ENCODE results near the gene SESTD1. TPM values are rescaled to one million over a fixed set of nuclear protein-coding genes. Genes with fewer than 3 reads are reported as not detected.

SESTD1 gene
- total RNA-seq, 1 experiment from 2014 or later: 26.6 TPM

- TF ChIP-seq RAD21 (IDR thresholded peaks at IDR 0.05; ENCODE audit: low read depth): no peak
- TF ChIP-seq POLR2AphosphoS5 (IDR thresholded peaks at IDR 0.05; ENCODE audit: low read depth, low read length): no peak
- no peak for TF ChIP-seq EZH2 (IDR thresholded peaks at IDR 0.05)
- no peak for TF ChIP-seq JUND (IDR thresholded peaks at IDR 0.05)
- no peak for TF ChIP-seq ZNF274 (IDR thresholded peaks at IDR 0.05; ENCODE audit: low read depth, low read length)
- no peak for TF ChIP-seq EGR1 (IDR thresholded peaks at IDR 0.05; ENCODE audit: low read depth)
- TF ChIP-seq MAX (IDR thresholded peaks at IDR 0.05): no peak
Observed at GRCh38 chr2:179177694-179178093, 86.9 kb downstream of the SESTD1 start (continued).

DNA sequence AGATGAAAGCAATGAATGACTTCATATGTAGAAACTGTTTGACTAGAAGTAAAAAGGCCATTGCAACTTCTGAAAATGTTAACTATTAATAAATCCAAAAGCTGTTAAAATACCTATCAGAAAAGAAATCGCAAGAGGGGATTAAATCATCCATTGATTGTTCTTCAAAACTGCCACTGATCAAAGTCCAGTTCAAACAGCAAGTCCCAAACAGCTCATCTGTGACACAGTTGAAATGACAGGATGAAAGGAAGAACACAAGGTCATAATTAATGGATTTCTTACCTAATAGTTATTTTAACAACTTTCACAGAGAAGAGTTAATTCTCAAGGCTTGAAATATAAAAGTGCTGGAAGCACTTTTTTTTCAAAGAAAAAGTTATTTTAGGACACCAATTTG, 90.4 kb downstream of the SESTD1 start:
- H3K4me2 ChIP-seq (ENCODE audit: low read length): no peak overlapping the region
- H3K9ac ChIP-seq (ENCODE audit: low read length): no peak overlapping the region
- H3K4me3 ChIP-seq (replicated peaks in 1 of 2; ENCODE audit: low read depth in 1 of 2, low read length in 2 of 2): no peak overlapping the region
- ChIA-PET RAD21 (ENCODE audit: low non-redundant PET in 1 of 2, low total read pairs in 2 of 2, uncharacterized antibody in 2 of 2, unreplicated experiment in 2 of 2) (no interaction called here), POLR2A (no interaction called here), CTCF (interaction anchor here (2.0 kb wide), 1 partner anchor 45 kb away, joined by 5 read pairs; no protein-coding TSS in a partner anchor)
- H3K9me3 ChIP-seq (ENCODE audit: control insufficient read depth in 1 of 2, insufficient read depth in 1 of 2, low read depth in 1 of 2, low read length in 2 of 2): no peaks in the 10 kb centered on the region
- H3K4me1 ChIP-seq (ENCODE audit: control insufficient read depth in 1 of 2, insufficient read depth in 2 of 2, low read length in 2 of 2): no peaks in the 10 kb centered on the region
- no peak overlapping the region for H3K27ac ChIP-seq (ENCODE audit: low read depth, low read length)
- DNase-seq (ENCODE audit: low read depth, low spot score) (no peak), ATAC-seq (no peak)
- H2AFZ ChIP-seq (ENCODE audit: low read depth, low read length, poor library complexity, severe bottlenecking): no peak overlapping the region
- no peaks in the 10 kb centered on the region for H3K79me2 ChIP-seq (ENCODE audit: insufficient read depth, low read length)
- no TSS peak for BruUV-seq (replicated peaks)
- H3K36me3 ChIP-seq (ENCODE audit: control insufficient read depth in 1 of 2, insufficient read depth in 2 of 2, low read length in 2 of 2): no peaks in the 10 kb centered on the region
- intact Hi-C loops (cut with micrococcal nuclease): no loop called here
- H4K20me1 ChIP-seq (ENCODE audit: insufficient read depth): no peaks in the 10 kb centered on the region
- H3K9me2 ChIP-seq (ENCODE audit: insufficient read depth): no peaks in the 10 kb centered on the region
- no peaks in the 10 kb centered on the region for H3K27me3 ChIP-seq (ENCODE audit: insufficient read depth, low read length)
- TF ChIP-seq RAD21 (IDR thresholded peaks at IDR 0.05; ENCODE audit: low read depth): no peak
- TF ChIP-seq, protein P1, sequence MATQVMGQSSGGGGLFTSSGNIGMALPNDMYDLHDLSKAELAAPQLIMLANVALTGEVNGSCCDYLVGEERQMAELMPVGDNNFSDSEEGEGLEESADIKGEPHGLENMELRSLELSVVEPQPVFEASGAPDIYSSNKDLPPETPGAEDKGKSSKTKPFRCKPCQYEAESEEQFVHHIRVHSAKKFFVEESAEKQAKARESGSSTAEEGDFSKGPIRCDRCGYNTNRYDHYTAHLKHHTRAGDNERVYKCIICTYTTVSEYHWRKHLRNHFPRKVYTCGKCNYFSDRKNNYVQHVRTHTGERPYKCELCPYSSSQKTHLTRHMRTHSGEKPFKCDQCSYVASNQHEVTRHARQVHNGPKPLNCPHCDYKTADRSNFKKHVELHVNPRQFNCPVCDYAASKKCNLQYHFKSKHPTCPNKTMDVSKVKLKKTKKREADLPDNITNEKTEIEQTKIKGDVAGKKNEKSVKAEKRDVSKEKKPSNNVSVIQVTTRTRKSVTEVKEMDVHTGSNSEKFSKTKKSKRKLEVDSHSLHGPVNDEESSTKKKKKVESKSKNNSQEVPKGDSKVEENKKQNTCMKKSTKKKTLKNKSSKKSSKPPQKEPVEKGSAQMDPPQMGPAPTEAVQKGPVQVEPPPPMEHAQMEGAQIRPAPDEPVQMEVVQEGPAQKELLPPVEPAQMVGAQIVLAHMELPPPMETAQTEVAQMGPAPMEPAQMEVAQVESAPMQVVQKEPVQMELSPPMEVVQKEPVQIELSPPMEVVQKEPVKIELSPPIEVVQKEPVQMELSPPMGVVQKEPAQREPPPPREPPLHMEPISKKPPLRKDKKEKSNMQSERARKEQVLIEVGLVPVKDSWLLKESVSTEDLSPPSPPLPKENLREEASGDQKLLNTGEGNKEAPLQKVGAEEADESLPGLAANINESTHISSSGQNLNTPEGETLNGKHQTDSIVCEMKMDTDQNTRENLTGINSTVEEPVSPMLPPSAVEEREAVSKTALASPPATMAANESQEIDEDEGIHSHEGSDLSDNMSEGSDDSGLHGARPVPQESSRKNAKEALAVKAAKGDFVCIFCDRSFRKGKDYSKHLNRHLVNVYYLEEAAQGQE (IDR thresholded peaks at IDR 0.05; ENCODE audit: low read depth): no peak
- TF ChIP-seq SP1 (IDR thresholded peaks at IDR 0.05; ENCODE audit: low read depth): no peak
- no peak for TF ChIP-seq ZNF274 (IDR thresholded peaks at IDR 0.05; ENCODE audit: low read depth, low read length)
- TF ChIP-seq EGR1 (IDR thresholded peaks at IDR 0.05; ENCODE audit: low read depth): no peak
- no peak for TF ChIP-seq TCF7L2 (IDR thresholded peaks at IDR 0.05; ENCODE audit: borderline replicate concordance, extremely low read depth, insufficient read depth, insufficient read length)
- no peak for TF ChIP-seq YY1 (IDR thresholded peaks at IDR 0.05; ENCODE audit: extremely low read depth, insufficient replicate concordance, low read depth, low read length)
- TF ChIP-seq, protein P2, sequence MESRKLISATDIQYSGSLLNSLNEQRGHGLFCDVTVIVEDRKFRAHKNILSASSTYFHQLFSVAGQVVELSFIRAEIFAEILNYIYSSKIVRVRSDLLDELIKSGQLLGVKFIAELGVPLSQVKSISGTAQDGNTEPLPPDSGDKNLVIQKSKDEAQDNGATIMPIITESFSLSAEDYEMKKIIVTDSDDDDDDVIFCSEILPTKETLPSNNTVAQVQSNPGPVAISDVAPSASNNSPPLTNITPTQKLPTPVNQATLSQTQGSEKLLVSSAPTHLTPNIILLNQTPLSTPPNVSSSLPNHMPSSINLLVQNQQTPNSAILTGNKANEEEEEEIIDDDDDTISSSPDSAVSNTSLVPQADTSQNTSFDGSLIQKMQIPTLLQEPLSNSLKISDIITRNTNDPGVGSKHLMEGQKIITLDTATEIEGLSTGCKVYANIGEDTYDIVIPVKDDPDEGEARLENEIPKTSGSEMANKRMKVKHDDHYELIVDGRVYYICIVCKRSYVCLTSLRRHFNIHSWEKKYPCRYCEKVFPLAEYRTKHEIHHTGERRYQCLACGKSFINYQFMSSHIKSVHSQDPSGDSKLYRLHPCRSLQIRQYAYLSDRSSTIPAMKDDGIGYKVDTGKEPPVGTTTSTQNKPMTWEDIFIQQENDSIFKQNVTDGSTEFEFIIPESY (IDR thresholded peaks at IDR 0.05; ENCODE audit: extremely low read depth, insufficient replicate concordance, low read length): no peak
- TF ChIP-seq CTCF (IDR thresholded peaks at IDR 0.05 in 2 of 3, conservative IDR thresholded peaks at IDR 0.05 in 1 of 3; ENCODE audit: borderline replicate concordance in 1 of 3, insufficient read depth in 1 of 3, low read depth in 2 of 3, low read length in 2 of 3): no peak
- TF ChIP-seq POLR2A (IDR thresholded peaks at IDR 0.05; ENCODE audit: borderline replicate concordance, extremely low read depth, insufficient read depth, insufficient read length): no peak
- no peak for TF ChIP-seq MAX (IDR thresholded peaks at IDR 0.05)
- TF ChIP-seq JUND (IDR thresholded peaks at IDR 0.05): no peak
- TF ChIP-seq CEBPB (IDR thresholded peaks at IDR 0.05; ENCODE audit: low read depth): no peak
- TF ChIP-seq FOSL1 (IDR thresholded peaks at IDR 0.05; ENCODE audit: low read depth): no peak
- no peak for TF ChIP-seq SRF (IDR thresholded peaks at IDR 0.05; ENCODE audit: low read depth)
- no peak for TF ChIP-seq CBX3 (IDR thresholded peaks at IDR 0.05; ENCODE audit: low read depth)

Data from HCT116 (cell line).